Astrocyte (in vitro differentiated cells and primary cell): ENCODE data around the gene SLC25A21. TPM values are rescaled to one million over a fixed set of nuclear protein-coding genes. Genes with fewer than 3 reads are reported as not detected.

Experiments
- DNase-seq: peaks from one replicate; pipeline ENCODE4 v3.0.0-alpha.2; 2010; ENCODE audit warnings: low read depth
- FAIRE-seq: peaks from 2 replicates; lab custom pipeline; 2011; peaks lifted over from hg19 to GRCh38; lab: Jason Lieb, UNC
- H2AFZ ChIP-seq: 2 replicates; pipeline ENCODE4 v1.6.0; 2012; ENCODE audit warnings: low read depth, low read length, inconsistent platforms
- H3K27ac ChIP-seq: 2 replicates; pipeline ENCODE4 v1.5.1; 2011; ENCODE audit warnings: low read depth, low read length, inconsistent platforms
- H3K27me3 ChIP-seq: 2 replicates; pipeline ENCODE4 v1.6.0; 2011; ENCODE audit warnings: low read length, inconsistent platforms; ENCODE audit not compliant: insufficient read depth
- H3K36me3 ChIP-seq: 2 replicates; pipeline ENCODE4 v1.5.1; 2011; ENCODE audit warnings: low read length, inconsistent platforms; ENCODE audit not compliant: insufficient read depth
- H3K4me1 ChIP-seq: 2 replicates; pipeline ENCODE4 v1.5.1; 2011; ENCODE audit warnings: low read length, inconsistent platforms; ENCODE audit not compliant: insufficient read depth
- H3K4me2 ChIP-seq: 2 replicates; pipeline ENCODE4 v1.6.0; 2012; ENCODE audit warnings: low read length, inconsistent platforms
- H3K4me3 ChIP-seq: 2 replicates; pipeline ENCODE4 v1.5.1; 2011; ENCODE audit warnings: low read depth, mild to moderate bottlenecking, low read length, inconsistent platforms; ENCODE audit not compliant: insufficient read depth
- H3K79me2 ChIP-seq: 2 replicates; pipeline ENCODE4 v1.6.0; 2012; ENCODE audit warnings: mild to moderate bottlenecking, low read length, inconsistent platforms; ENCODE audit not compliant: insufficient read depth
- H3K9ac ChIP-seq: 2 replicates; pipeline ENCODE4 v1.6.0; 2012; ENCODE audit warnings: mild to moderate bottlenecking, low read length, inconsistent platforms
- H3K9me3 ChIP-seq: 2 replicates; pipeline ENCODE4 v1.5.1; 2012; ENCODE audit warnings: low read depth, mild to moderate bottlenecking, low read length, inconsistent platforms; ENCODE audit not compliant: insufficient read depth
- H4K20me1 ChIP-seq: 2 replicates; pipeline ENCODE4 v1.6.0; 2012; ENCODE audit warnings: low read length, inconsistent platforms; ENCODE audit not compliant: insufficient read depth
- H3K27ac Mint-ChIP-seq: one replicate; pipeline ENCODE4 v1.8.0; 2021; ENCODE audit warnings: mild to moderate bottlenecking, mixed read lengths; ENCODE audit not compliant: unreplicated experiment
- H3K27me3 Mint-ChIP-seq: one replicate; pipeline ENCODE4 v1.8.0; 2021; ENCODE audit warnings: low read depth, mixed read lengths; ENCODE audit not compliant: unreplicated experiment
- H3K36me3 Mint-ChIP-seq: one replicate; pipeline ENCODE4 v1.8.0; 2021; ENCODE audit warnings: low read depth, mixed read lengths; ENCODE audit not compliant: unreplicated experiment
- H3K4me1 Mint-ChIP-seq: one replicate; pipeline ENCODE4 v1.8.0; 2021; ENCODE audit warnings: low read depth, mixed read lengths; ENCODE audit not compliant: unreplicated experiment
- H3K4me3 Mint-ChIP-seq: one replicate; pipeline ENCODE4 v1.8.0; 2021; ENCODE audit warnings: mild to moderate bottlenecking, moderate library complexity, mixed read lengths; ENCODE audit not compliant: unreplicated experiment
- H3K9me3 Mint-ChIP-seq: one replicate; pipeline ENCODE4 v1.8.0; 2021; ENCODE audit warnings: mild to moderate bottlenecking, mixed read lengths; ENCODE audit not compliant: unreplicated experiment
- EZH2 ChIP-seq: IDR thresholded peaks from 2 replicates; pipeline ENCODE4 v1.6.1; 2012; ENCODE audit warnings: mild to moderate bottlenecking, low read length, inconsistent platforms; ENCODE audit not compliant: insufficient read depth
- total RNA-seq: library from RNA; stranded (reverse); gene quantifications from 2 replicates; pipeline ENCODE4 v1.2.1, GENCODE V29; 2021
- TF ChIP-seq, protein P1 (sequence below): IDR thresholded peaks from 2 replicates; pipeline ENCODE4 v1.5.1; 2011; ENCODE audit warnings: low read depth, mild to moderate bottlenecking, inconsistent platforms, low read length, moderate library complexity; ENCODE audit not compliant: insufficient read depth

SLC25A21 gene
- total RNA-seq, 1 donor from 2014 or later: 1.5 TPM

- Mint-ChIP-seq H3K27me3 (no peaks in the 10 kb centered on the region), H3K9me3 (peaks cover 4% of the 10 kb centered on the region), H3K27ac (no peak overlapping the region), H3K4me1 (peaks cover 10% of the 10 kb centered on the region), H3K4me3 (no peak overlapping the region), H3K36me3 (no peaks in the 10 kb centered on the region)
- Histone ChIP-seq H3K36me3 (no peaks in the 10 kb centered on the region), H3K79me2 (no peaks in the 10 kb centered on the region), H3K9me3 (no peaks in the 10 kb centered on the region), H4K20me1 (no peaks in the 10 kb centered on the region), H3K4me2 (no peak overlapping the region), H3K27ac (no peak overlapping the region), H3K27me3 (no peaks in the 10 kb centered on the region), H3K4me3 (no peak overlapping the region), H3K9ac (no peak overlapping the region), H3K4me1 (peaks cover 3% of the 10 kb centered on the region), H2AFZ (no peak overlapping the region)
- no peak for FAIRE-seq
- DNase-seq: no peak
- TF ChIP-seq EZH2: no peak
- TF ChIP-seq, protein P1, sequence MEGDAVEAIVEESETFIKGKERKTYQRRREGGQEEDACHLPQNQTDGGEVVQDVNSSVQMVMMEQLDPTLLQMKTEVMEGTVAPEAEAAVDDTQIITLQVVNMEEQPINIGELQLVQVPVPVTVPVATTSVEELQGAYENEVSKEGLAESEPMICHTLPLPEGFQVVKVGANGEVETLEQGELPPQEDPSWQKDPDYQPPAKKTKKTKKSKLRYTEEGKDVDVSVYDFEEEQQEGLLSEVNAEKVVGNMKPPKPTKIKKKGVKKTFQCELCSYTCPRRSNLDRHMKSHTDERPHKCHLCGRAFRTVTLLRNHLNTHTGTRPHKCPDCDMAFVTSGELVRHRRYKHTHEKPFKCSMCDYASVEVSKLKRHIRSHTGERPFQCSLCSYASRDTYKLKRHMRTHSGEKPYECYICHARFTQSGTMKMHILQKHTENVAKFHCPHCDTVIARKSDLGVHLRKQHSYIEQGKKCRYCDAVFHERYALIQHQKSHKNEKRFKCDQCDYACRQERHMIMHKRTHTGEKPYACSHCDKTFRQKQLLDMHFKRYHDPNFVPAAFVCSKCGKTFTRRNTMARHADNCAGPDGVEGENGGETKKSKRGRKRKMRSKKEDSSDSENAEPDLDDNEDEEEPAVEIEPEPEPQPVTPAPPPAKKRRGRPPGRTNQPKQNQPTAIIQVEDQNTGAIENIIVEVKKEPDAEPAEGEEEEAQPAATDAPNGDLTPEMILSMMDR: no peak
Observed at GRCh38 chr14:37054869-37055268, 117.5 kb downstream of the SLC25A21 start.

- TF ChIP-seq, protein P1: no peak
- TF ChIP-seq EZH2: no peak
- Histone ChIP-seq H3K27ac (no peak overlapping the region), H3K9ac (no peak overlapping the region), H2AFZ (no peak overlapping the region), H3K79me2 (no peaks in the 10 kb centered on the region), H3K4me3 (no peak overlapping the region), H3K27me3 (no peaks in the 10 kb centered on the region), H3K36me3 (no peaks in the 10 kb centered on the region), H3K4me1 (peaks cover 5% of the 10 kb centered on the region), H4K20me1 (no peaks in the 10 kb centered on the region), H3K9me3 (no peaks in the 10 kb centered on the region), H3K4me2 (no peak overlapping the region)
- H3K9me3 Mint-ChIP-seq: peaks cover 4% of the 10 kb centered on the region
- H3K4me3 Mint-ChIP-seq: no peak overlapping the region
- H3K27me3 Mint-ChIP-seq: no peaks in the 10 kb centered on the region
- no peak overlapping the region for H3K27ac Mint-ChIP-seq
- H3K36me3 Mint-ChIP-seq: no peaks in the 10 kb centered on the region
- peaks cover 10% of the 10 kb centered on the region for H3K4me1 Mint-ChIP-seq
- DNase-seq: no peak
- FAIRE-seq: no peak
Observed at GRCh38 chr14:37054144-37054543, 118.3 kb downstream of the SLC25A21 start.

GRCh38 chr14:37051680-37052079, 120.7 kb downstream of the SLC25A21 start:
- peaks cover 24% of the 10 kb centered on the region for H3K4me1 Mint-ChIP-seq
- Histone ChIP-seq H3K36me3 (no peaks in the 10 kb centered on the region), H3K9me3 (no peaks in the 10 kb centered on the region), H3K27me3 (no peaks in the 10 kb centered on the region), H3K4me2 (no peak overlapping the region), H3K4me1 (peaks cover 23% of the 10 kb centered on the region), H3K9ac (no peak overlapping the region), H3K79me2 (no peaks in the 10 kb centered on the region), H4K20me1 (no peaks in the 10 kb centered on the region), H2AFZ (no peak overlapping the region), H3K4me3 (no peak overlapping the region), H3K27ac (no peak overlapping the region)
- TF ChIP-seq, protein P1: no peak
- no peak for TF ChIP-seq EZH2
- no peaks in the 10 kb centered on the region for H3K36me3 Mint-ChIP-seq
- H3K4me3 Mint-ChIP-seq: no peak overlapping the region
- FAIRE-seq (no peak), DNase-seq (no peak)
- no peaks in the 10 kb centered on the region for H3K27me3 Mint-ChIP-seq
- peaks cover 4% of the 10 kb centered on the region for H3K9me3 Mint-ChIP-seq
- no peak overlapping the region for H3K27ac Mint-ChIP-seq
